ENCODE results near the gene RCBTB1.

DNA sequence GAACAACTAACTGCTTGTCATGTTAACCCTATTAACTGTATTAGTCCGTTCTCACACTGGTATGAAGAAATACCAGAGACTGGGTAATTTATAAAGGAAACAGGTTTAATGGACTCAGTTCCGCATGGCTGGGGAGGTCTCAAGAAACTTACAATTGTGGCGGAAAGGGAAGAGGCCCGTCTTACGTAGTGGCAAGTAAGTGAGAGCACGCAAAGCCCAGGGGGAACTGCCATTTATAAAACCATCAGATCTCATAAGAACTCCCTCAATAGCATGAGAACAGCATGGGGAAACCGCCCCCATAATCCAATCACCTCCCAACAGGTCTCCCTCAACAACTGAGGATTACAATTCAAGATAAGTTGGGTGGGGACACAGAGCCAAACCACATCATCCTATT lies 54.9 kb downstream of the RCBTB1 start:
- no peak for TF ChIP-seq KLF1 (tag by site-specific recombination; IDR thresholded peaks at IDR 0.05)
- TF ChIP-seq, protein P1, sequence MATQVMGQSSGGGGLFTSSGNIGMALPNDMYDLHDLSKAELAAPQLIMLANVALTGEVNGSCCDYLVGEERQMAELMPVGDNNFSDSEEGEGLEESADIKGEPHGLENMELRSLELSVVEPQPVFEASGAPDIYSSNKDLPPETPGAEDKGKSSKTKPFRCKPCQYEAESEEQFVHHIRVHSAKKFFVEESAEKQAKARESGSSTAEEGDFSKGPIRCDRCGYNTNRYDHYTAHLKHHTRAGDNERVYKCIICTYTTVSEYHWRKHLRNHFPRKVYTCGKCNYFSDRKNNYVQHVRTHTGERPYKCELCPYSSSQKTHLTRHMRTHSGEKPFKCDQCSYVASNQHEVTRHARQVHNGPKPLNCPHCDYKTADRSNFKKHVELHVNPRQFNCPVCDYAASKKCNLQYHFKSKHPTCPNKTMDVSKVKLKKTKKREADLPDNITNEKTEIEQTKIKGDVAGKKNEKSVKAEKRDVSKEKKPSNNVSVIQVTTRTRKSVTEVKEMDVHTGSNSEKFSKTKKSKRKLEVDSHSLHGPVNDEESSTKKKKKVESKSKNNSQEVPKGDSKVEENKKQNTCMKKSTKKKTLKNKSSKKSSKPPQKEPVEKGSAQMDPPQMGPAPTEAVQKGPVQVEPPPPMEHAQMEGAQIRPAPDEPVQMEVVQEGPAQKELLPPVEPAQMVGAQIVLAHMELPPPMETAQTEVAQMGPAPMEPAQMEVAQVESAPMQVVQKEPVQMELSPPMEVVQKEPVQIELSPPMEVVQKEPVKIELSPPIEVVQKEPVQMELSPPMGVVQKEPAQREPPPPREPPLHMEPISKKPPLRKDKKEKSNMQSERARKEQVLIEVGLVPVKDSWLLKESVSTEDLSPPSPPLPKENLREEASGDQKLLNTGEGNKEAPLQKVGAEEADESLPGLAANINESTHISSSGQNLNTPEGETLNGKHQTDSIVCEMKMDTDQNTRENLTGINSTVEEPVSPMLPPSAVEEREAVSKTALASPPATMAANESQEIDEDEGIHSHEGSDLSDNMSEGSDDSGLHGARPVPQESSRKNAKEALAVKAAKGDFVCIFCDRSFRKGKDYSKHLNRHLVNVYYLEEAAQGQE (tag by site-specific recombination; IDR thresholded peaks at IDR 0.05) = no peak
- TF ChIP-seq MZF1 (tag by site-specific recombination; IDR thresholded peaks at IDR 0.05; ENCODE audit: borderline replicate concordance) = no peak
- TF ChIP-seq, protein P2, sequence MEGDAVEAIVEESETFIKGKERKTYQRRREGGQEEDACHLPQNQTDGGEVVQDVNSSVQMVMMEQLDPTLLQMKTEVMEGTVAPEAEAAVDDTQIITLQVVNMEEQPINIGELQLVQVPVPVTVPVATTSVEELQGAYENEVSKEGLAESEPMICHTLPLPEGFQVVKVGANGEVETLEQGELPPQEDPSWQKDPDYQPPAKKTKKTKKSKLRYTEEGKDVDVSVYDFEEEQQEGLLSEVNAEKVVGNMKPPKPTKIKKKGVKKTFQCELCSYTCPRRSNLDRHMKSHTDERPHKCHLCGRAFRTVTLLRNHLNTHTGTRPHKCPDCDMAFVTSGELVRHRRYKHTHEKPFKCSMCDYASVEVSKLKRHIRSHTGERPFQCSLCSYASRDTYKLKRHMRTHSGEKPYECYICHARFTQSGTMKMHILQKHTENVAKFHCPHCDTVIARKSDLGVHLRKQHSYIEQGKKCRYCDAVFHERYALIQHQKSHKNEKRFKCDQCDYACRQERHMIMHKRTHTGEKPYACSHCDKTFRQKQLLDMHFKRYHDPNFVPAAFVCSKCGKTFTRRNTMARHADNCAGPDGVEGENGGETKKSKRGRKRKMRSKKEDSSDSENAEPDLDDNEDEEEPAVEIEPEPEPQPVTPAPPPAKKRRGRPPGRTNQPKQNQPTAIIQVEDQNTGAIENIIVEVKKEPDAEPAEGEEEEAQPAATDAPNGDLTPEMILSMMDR (tag by site-specific recombination; IDR thresholded peaks at IDR 0.05) = no peak
- TF ChIP-seq ZNF239 (tag by site-specific recombination; IDR thresholded peaks at IDR 0.05) = no peak
- no peak for TF ChIP-seq HOXA7 (CRISPR knock-in tag; IDR thresholded peaks at IDR 0.05; ENCODE audit: borderline replicate concordance)

Data from HEK293 (cell line).